Lung (tissue), 12 donors: ENCODE results near the gene WNT7B. TPM values are rescaled to one million over a fixed set of nuclear protein-coding genes. Genes with fewer than 3 reads are reported as not detected.
A peak's percentile ranks its signal among the peaks of the same experiment; 100 is the strongest.

Experiments used
- ATAC-seq: fragments of 200-7000 bp; cut with Tn5 transposase; one replicate; pipeline ENCODE4 v1.9.1; 2020; ENCODE audit warnings: moderate number of reproducible peaks; ENCODE audit not compliant: insufficient read depth, low FRiP score
- DNase-seq, 3 donors: peaks; one replicate each; pipeline ENCODE4 v3.0.0-alpha.2; 2013 to 2017
- H3K27ac ChIP-seq, 2 donors: one replicate each; pipeline ENCODE4 v1.5.1; 2013; ENCODE audit warnings: mild to moderate bottlenecking in 2 of 2, moderate library complexity in 2 of 2, control low read depth in 1 of 2, inconsistent platforms in 1 of 2, low read depth in 1 of 2, low read length in 1 of 2
- H3K27me3 ChIP-seq, 3 donors: one replicate each; pipeline ENCODE4 v1.5.1; 2013; ENCODE audit warnings: low read length in 2 of 3; ENCODE audit not compliant: control insufficient read depth in 3 of 3, insufficient read depth in 3 of 3
- H3K36me3 ChIP-seq, 4 donors: one replicate each; pipeline ENCODE4 v1.5.1; 2013; ENCODE audit warnings: low read length in 4 of 4, mild to moderate bottlenecking in 1 of 4, moderate library complexity in 1 of 4; ENCODE audit not compliant: control insufficient read depth in 4 of 4, insufficient read depth in 4 of 4
- H3K4me1 ChIP-seq, 5 donors: one replicate each; pipeline ENCODE4 v1.5.1; 2013; ENCODE audit warnings: low read length in 5 of 5, mild to moderate bottlenecking in 2 of 5, moderate library complexity in 1 of 5; ENCODE audit not compliant: control insufficient read depth in 5 of 5, insufficient read depth in 5 of 5
- H3K4me3 ChIP-seq: one replicate; pipeline ENCODE4 v1.5.1; 2013; ENCODE audit warnings: mild to moderate bottlenecking, control low read depth, moderate library complexity
- H3K9ac ChIP-seq, 2 donors: one replicate each; pipeline ENCODE4 v1.5.1; 2013; ENCODE audit warnings: low read length in 2 of 2, control low read depth in 1 of 2; ENCODE audit not compliant: insufficient read depth in 1 of 2
- H3K9me3 ChIP-seq, 4 donors: one replicate each; pipeline ENCODE4 v1.5.1; 2013; ENCODE audit warnings: low read length in 3 of 4, mild to moderate bottlenecking in 1 of 4, moderate library complexity in 1 of 4; ENCODE audit not compliant: control insufficient read depth in 4 of 4, insufficient read depth in 3 of 4
- CTCF ChIP-seq: IDR thresholded peaks from 2 replicates; pipeline ENCODE4 v1.5.1; 2012; ENCODE audit warnings: mild to moderate bottlenecking; ENCODE audit errors: control extremely low read depth, extremely low read depth
- whole genome bisulfite sequencing, 2 donors: extraction: QIAGEN DNeasy Blood & Tissue Kit; methylation state at CpG; one replicate each; pipeline ENCODE4 v1.1.7; 2013; 5-methylcytosine and 5-hydroxymethylcytosine counted together
- polyA plus RNA-seq, 2 donors: library from polyadenylated mRNA; stranded (reverse); fragments of 200-250 nt; gene quantifications; one replicate each; pipeline ENCODE4 v1.2.1, GENCODE V29; 2013
- total RNA-seq, 2 donors: library from RNA; depleted of rRNA in 1 of 2; stranded (reverse); fragments of >200 nt in 1 of 2; gene quantifications; one replicate each; pipeline ENCODE4 v1.2.1, GENCODE V29; 2014 to 2021
- donor health status: control.
- donor health status: control.
- donor health status: Bipolar disorder and iron deficiency.
- donor health status: healthy.
- donor health status: DM: yes; HTN: yes; CAD: no.

Gene WNT7B
- total and polyA plus RNA-seq, 4 donors: 3.5 to 12.5 (median 6.5) TPM

- 70 to 72% methylated on average over 17 of the region's 17 CpGs for WGBS, 2 donors
- DNase-seq: peak in 1 of 3 donors; percentile 6
- TF ChIP-seq CTCF: no peak
Observed at GRCh38 chr22:45946805-45947600, 30.0 kb downstream of the WNT7B start.

GRCh38 chr22:45945621-45946106 is 31.3 kb downstream of the WNT7B start:
- Histone ChIP-seq H3K9me3 (peaks cover 0 to 3% (median 0%) of the 10 kb centered on the region in 4 donors), H3K9ac (no peak overlapping the region), H3K4me1 (no peaks in the 10 kb centered on the region), H3K27ac (no peak overlapping the region), H3K4me3 (no peak overlapping the region), H3K27me3 (no peaks in the 10 kb centered on the region), H3K36me3 (no peaks in the 10 kb centered on the region)
- ATAC-seq (no peak), DNase-seq (no peak)
- 76 to 86% methylated on average over 18 of the region's 18 CpGs for WGBS, 2 donors
- TF ChIP-seq CTCF: no peak

More at GRCh38 chr22:45946805-45947600, 30.0 kb downstream of the WNT7B start:
- no peak overlapping the region for H3K9ac ChIP-seq
- peaks cover 0 to 3% (median 0%) of the 10 kb centered on the region in 4 donors for H3K9me3 ChIP-seq
- no peak for ATAC-seq
- no peaks in the 10 kb centered on the region for H3K4me1 ChIP-seq
- H3K27me3 ChIP-seq: peaks cover 0 to 3% (median 3%) of the 10 kb centered on the region in 3 donors
- no peak overlapping the region for H3K4me3 ChIP-seq
- H3K27ac ChIP-seq: no peak overlapping the region
- H3K36me3 ChIP-seq: no peaks in the 10 kb centered on the region

GRCh38 chr22:45942787-45943493 is 34.0 kb downstream of the WNT7B start:
- H3K9ac ChIP-seq: no peak overlapping the region
- ATAC-seq: no peak
- no peak for DNase-seq

More at GRCh38 chr22:45942787-45943493, 34.0 kb downstream of the WNT7B start:
- no peaks in the 10 kb centered on the region for H3K4me1 ChIP-seq
- no peak overlapping the region for H3K27ac ChIP-seq
- TF ChIP-seq CTCF: no peak
- peaks cover 0 to 5% (median 2%) of the 10 kb centered on the region in 4 donors for H3K9me3 ChIP-seq
- no peak overlapping the region for H3K4me3 ChIP-seq
- no peaks in the 10 kb centered on the region for H3K36me3 ChIP-seq
- WGBS, 2 donors: 89 to 91% methylated on average over 32 of the region's 32 CpGs
- no peaks in the 10 kb centered on the region for H3K27me3 ChIP-seq
